Nephron (organoid): ENCODE results near the gene TEX19.
A peak's percentile ranks its signal among the peaks of the same experiment; 100 is the strongest.

Experiments
- H3K27ac Mint-ChIP-seq, 3 experiments: 2 replicates each; pipeline ENCODE4 v1.8.0; 2020; ENCODE audit warnings: mixed read lengths in 3 of 3, mild to moderate bottlenecking in 2 of 3, moderate library complexity in 1 of 3
- H3K27me3 Mint-ChIP-seq: 2 replicates; pipeline ENCODE4 v1.8.0; 2021; ENCODE audit warnings: low read depth, mild to moderate bottlenecking, moderate library complexity, mixed read lengths
- H3K36me3 Mint-ChIP-seq: 2 replicates; pipeline ENCODE4 v1.8.0; 2020; ENCODE audit warnings: low read depth, mixed read lengths
- H3K4me1 Mint-ChIP-seq: 2 replicates; pipeline ENCODE4 v1.8.0; 2020; ENCODE audit warnings: mixed read lengths
- H3K4me3 Mint-ChIP-seq, 3 experiments: 2 replicates each; pipeline ENCODE4 v1.8.0; 2020; ENCODE audit warnings: mild to moderate bottlenecking in 3 of 3, mixed read lengths in 3 of 3, moderate library complexity in 2 of 3
- H3K9me3 Mint-ChIP-seq: 2 replicates; pipeline ENCODE4 v1.8.0; 2020; ENCODE audit warnings: mixed read lengths
- CTCF ChIP-seq, 3 experiments: fragments of 200-600 bp; sonication (generic); IDR thresholded peaks; one replicate each; pipeline ENCODE4 v1.5.0; 2021; ENCODE audit warnings: antibody characterized with exemption in 3 of 3; ENCODE audit not compliant: unreplicated experiment in 3 of 3

The TEX19 gene

GRCh38 chr17:82358465-82359350, at the start of gene TEX19:
TEX19 (plus strand) TSS chr17:82359247; CDS start chr17:82362151, 2,904 bp downstream.
- TF ChIP-seq CTCF (IDR thresholded peaks at IDR 0.05; ENCODE audit: unreplicated experiment in 3 of 3) = no peak
- Mint-ChIP-seq H3K4me3 (no peak within 1 kb of the TSS), H3K9me3 (no peaks in the 10 kb centered on the region), H3K27ac (peak within 1 kb of the TSS in 1 of 3 experiments; percentile 3), H3K27me3 (peaks cover 22% of the 10 kb centered on the region), H3K4me1 (peaks cover 26% of the 10 kb centered on the region), H3K36me3 (no peaks in the 10 kb centered on the region)

GRCh38 chr17:82309656-82310570, 49.1 kb upstream of the TEX19 start:
- no peak for TF ChIP-seq CTCF (IDR thresholded peaks at IDR 0.05; ENCODE audit: unreplicated experiment in 3 of 3)
- Mint-ChIP-seq H3K9me3 (no peaks in the 10 kb centered on the region), H3K27me3 (peaks cover 15% of the 10 kb centered on the region), H3K4me1 (peaks cover 17% of the 10 kb centered on the region), H3K4me3 (no peak overlapping the region), H3K27ac (no peak overlapping the region), H3K36me3 (no peaks in the 10 kb centered on the region)

- no peak for TF ChIP-seq CTCF (IDR thresholded peaks at IDR 0.05; ENCODE audit: unreplicated experiment in 3 of 3)
- Mint-ChIP-seq H3K27me3 (peaks cover 15% of the 10 kb centered on the region), H3K4me3 (no peak overlapping the region), H3K36me3 (no peaks in the 10 kb centered on the region), H3K27ac (no peak overlapping the region), H3K9me3 (no peaks in the 10 kb centered on the region), H3K4me1 (peaks cover 21% of the 10 kb centered on the region)
Observed at GRCh38 chr17:82310877-82311276, 48.2 kb upstream of the TEX19 start.

GRCh38 chr17:82311971-82312370, 47.1 kb upstream of the TEX19 start:
- Mint-ChIP-seq H3K9me3 (no peaks in the 10 kb centered on the region), H3K27ac (no peak overlapping the region), H3K4me3 (no peak overlapping the region), H3K4me1 (peaks cover 16% of the 10 kb centered on the region), H3K27me3 (peaks cover 23% of the 10 kb centered on the region), H3K36me3 (no peaks in the 10 kb centered on the region)
- TF ChIP-seq CTCF (IDR thresholded peaks at IDR 0.05; ENCODE audit: unreplicated experiment in 3 of 3) = no peak

GRCh38 chr17:82313195-82314011, 45.6 kb upstream of the TEX19 start:
- H3K36me3 Mint-ChIP-seq = no peaks in the 10 kb centered on the region
- TF ChIP-seq CTCF (IDR thresholded peaks at IDR 0.05; ENCODE audit: unreplicated experiment in 3 of 3) = no peak

More at GRCh38 chr17:82313195-82314011, 45.6 kb upstream of the TEX19 start:
- peaks cover 25% of the 10 kb centered on the region for H3K27me3 Mint-ChIP-seq
- H3K27ac Mint-ChIP-seq = no peak overlapping the region
- H3K4me1 Mint-ChIP-seq = peaks cover 11% of the 10 kb centered on the region
- H3K4me3 Mint-ChIP-seq = no peak overlapping the region
- H3K9me3 Mint-ChIP-seq = no peaks in the 10 kb centered on the region
